Smooth muscle cell (in vitro differentiated cells): ENCODE results near the gene JKAMP. TPM values are rescaled to one million over a fixed set of nuclear protein-coding genes. Genes with fewer than 3 reads are reported as not detected.
A peak's percentile ranks its signal among the peaks of the same experiment; 100 is the strongest.

Experiments used
- DNase-seq: peaks from one replicate; lab custom pipeline; 2025; ENCODE audit not compliant: unreplicated experiment; lab: John Stamatoyannopoulos, UW
- H2AFZ ChIP-seq: fragments of 200-600 bp; sonication (generic); 2 replicates; pipeline ENCODE4 v1.6.0; 2016; ENCODE audit warnings: antibody characterized with exemption, low read depth, mild to moderate bottlenecking
- H3F3A ChIP-seq: fragments of 200-600 bp; sonication (generic); 2 replicates; pipeline ENCODE4 v1.6.0; 2017; ENCODE audit warnings: antibody characterized with exemption, low read depth
- H3K27ac ChIP-seq: fragments of 200-600 bp; sonication (generic); 2 replicates; pipeline ENCODE4 v1.5.1; 2016; ENCODE audit warnings: low read depth, mild to moderate bottlenecking
- H3K27me3 ChIP-seq: fragments of 200-600 bp; sonication (generic); 2 replicates; pipeline ENCODE4 v1.6.1; 2016; ENCODE audit warnings: low read depth, mild to moderate bottlenecking
- H3K36me3 ChIP-seq: fragments of 200-600 bp; sonication (generic); 2 replicates; pipeline ENCODE4 v1.5.1; 2016; ENCODE audit warnings: low read depth
- H3K4me1 ChIP-seq: fragments of 200-600 bp; sonication (generic); 2 replicates; pipeline ENCODE4 v1.5.1; 2016; ENCODE audit warnings: low read depth
- H3K4me2 ChIP-seq: fragments of 200-600 bp; sonication (generic); 2 replicates; pipeline ENCODE4 v1.6.0; 2016; ENCODE audit warnings: mild to moderate bottlenecking
- H3K4me3 ChIP-seq: fragments of 200-600 bp; sonication (generic); 2 replicates; pipeline ENCODE4 v1.5.1; 2016; ENCODE audit warnings: mild to moderate bottlenecking
- H3K79me2 ChIP-seq: fragments of 200-600 bp; sonication (generic); 2 replicates; pipeline ENCODE4 v1.6.0; 2016; ENCODE audit warnings: low read depth, mild to moderate bottlenecking
- H3K9ac ChIP-seq: fragments of 200-600 bp; sonication (generic); 2 replicates; pipeline ENCODE4 v1.6.0; 2016; ENCODE audit warnings: low read depth
- H3K9me3 ChIP-seq: fragments of 200-600 bp; sonication (generic); replicated peaks from 2 replicates; pipeline ENCODE4 v1.5.1; 2016; ENCODE audit warnings: low read depth
- H4K20me1 ChIP-seq: fragments of 200-600 bp; sonication (generic); 2 replicates; pipeline ENCODE4 v1.6.0; 2016; ENCODE audit warnings: low read depth
- WGBS: methylation state at CpG from one replicate; pipeline ENCODE4 v1.1.7; 2016; ENCODE audit warnings: low lambda C conversion rate; 5-methylcytosine and 5-hydroxymethylcytosine counted together
- polyA plus RNA-seq: library from polyadenylated mRNA; unstranded; fragments of >200 nt; fragmentation: Nextera tagmentation; extraction: Ambion mirVana; gene quantifications from 2 replicates; pipeline ENCODE4 v1.2.1, GENCODE V29; 2016
- total RNA-seq: library from RNA; depleted of rRNA; stranded (reverse); fragments of >200 nt; gene quantifications from 2 replicates; pipeline ENCODE4 v1.2.3, GENCODE V29; 2014
- TF ChIP-seq, protein P1 (sequence below): fragments of 200-600 bp; sonication (generic); IDR thresholded peaks from 2 replicates; pipeline ENCODE4 v1.5.1; 2017; ENCODE audit warnings: borderline replicate concordance, mild to moderate bottlenecking, antibody characterized with exemption; ENCODE audit not compliant: insufficient read depth, poor library complexity, severe bottlenecking

The JKAMP gene
- total and polyA plus RNA-seq, 2 experiments from 2014 or later = 81.2 to 147 TPM

DNA sequence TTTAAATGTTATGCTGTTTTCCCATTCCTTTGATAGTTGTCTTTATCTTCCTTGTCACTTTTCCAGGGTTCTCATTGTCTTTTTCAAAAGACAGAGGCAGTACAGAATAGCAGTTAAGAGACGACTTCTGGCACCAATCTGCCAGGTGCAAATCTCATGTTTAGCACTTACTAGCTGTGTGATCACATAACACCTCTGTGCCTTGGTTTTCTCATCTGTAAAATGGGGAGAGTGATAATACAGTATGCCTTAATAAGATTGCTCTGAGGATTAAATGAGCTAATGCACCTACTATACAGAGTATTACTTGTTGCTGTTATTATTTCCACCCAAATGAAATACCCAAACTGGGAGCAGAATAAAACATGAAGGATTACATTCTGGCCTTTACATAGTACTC is 23.9 kb upstream of the JKAMP start:
- peaks cover 10% of the 10 kb centered on the region for H4K20me1 ChIP-seq
- DNase-seq = no peak
- no peak overlapping the region for H3K4me2 ChIP-seq
- TF ChIP-seq, protein P1, sequence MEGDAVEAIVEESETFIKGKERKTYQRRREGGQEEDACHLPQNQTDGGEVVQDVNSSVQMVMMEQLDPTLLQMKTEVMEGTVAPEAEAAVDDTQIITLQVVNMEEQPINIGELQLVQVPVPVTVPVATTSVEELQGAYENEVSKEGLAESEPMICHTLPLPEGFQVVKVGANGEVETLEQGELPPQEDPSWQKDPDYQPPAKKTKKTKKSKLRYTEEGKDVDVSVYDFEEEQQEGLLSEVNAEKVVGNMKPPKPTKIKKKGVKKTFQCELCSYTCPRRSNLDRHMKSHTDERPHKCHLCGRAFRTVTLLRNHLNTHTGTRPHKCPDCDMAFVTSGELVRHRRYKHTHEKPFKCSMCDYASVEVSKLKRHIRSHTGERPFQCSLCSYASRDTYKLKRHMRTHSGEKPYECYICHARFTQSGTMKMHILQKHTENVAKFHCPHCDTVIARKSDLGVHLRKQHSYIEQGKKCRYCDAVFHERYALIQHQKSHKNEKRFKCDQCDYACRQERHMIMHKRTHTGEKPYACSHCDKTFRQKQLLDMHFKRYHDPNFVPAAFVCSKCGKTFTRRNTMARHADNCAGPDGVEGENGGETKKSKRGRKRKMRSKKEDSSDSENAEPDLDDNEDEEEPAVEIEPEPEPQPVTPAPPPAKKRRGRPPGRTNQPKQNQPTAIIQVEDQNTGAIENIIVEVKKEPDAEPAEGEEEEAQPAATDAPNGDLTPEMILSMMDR = no peak
- H3K27ac ChIP-seq = no peak overlapping the region
- no peaks in the 10 kb centered on the region for H3K36me3 ChIP-seq
- H3K79me2 ChIP-seq = no peaks in the 10 kb centered on the region
- no peaks in the 10 kb centered on the region for H3K9me3 ChIP-seq
- no peaks in the 10 kb centered on the region for H3K27me3 ChIP-seq
- 97% methylated on average over 1 of the region's 1 CpG for WGBS
- no peak overlapping the region for H3K9ac ChIP-seq
- H2AFZ ChIP-seq = no peak overlapping the region
- H3K4me1 ChIP-seq = peaks cover 5% of the 10 kb centered on the region
- H3F3A ChIP-seq = peaks cover 1% of the 10 kb centered on the region
- no peak overlapping the region for H3K4me3 ChIP-seq

DNA sequence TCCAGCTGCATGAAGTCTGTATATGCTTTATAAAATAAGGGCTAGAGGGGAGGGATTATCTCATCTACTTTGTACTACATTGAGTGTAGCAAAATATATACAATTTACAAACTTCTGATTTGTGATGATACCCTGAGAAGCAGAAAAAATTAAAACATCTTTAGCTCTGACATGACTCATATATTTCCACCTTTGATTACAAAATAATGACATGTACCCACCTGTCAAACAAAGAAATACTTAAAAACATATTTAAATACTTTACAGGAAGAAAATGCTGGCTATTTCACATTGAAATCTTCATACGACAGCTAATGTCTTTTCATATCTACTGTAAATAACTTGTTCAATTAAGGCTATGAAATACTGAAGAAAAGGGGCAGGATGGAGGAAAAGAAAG is 22.4 kb upstream of the JKAMP start:
- Histone ChIP-seq H3K27me3 (no peaks in the 10 kb centered on the region), H3K4me3 (no peak overlapping the region), H2AFZ (no peak overlapping the region), H3K79me2 (no peaks in the 10 kb centered on the region), H3K4me2 (no peak overlapping the region), H3K27ac (no peak overlapping the region), H3F3A (peaks cover 11% of the 10 kb centered on the region), H3K9ac (no peak overlapping the region), H3K4me1 (peaks cover 5% of the 10 kb centered on the region), H3K36me3 (no peaks in the 10 kb centered on the region), H3K9me3 (no peaks in the 10 kb centered on the region), H4K20me1 (peaks cover 23% of the 10 kb centered on the region)
- 94% methylated on average over 1 of the region's 1 CpG for WGBS
- no peak for DNase-seq
- TF ChIP-seq, protein P1 = no peak

DNA sequence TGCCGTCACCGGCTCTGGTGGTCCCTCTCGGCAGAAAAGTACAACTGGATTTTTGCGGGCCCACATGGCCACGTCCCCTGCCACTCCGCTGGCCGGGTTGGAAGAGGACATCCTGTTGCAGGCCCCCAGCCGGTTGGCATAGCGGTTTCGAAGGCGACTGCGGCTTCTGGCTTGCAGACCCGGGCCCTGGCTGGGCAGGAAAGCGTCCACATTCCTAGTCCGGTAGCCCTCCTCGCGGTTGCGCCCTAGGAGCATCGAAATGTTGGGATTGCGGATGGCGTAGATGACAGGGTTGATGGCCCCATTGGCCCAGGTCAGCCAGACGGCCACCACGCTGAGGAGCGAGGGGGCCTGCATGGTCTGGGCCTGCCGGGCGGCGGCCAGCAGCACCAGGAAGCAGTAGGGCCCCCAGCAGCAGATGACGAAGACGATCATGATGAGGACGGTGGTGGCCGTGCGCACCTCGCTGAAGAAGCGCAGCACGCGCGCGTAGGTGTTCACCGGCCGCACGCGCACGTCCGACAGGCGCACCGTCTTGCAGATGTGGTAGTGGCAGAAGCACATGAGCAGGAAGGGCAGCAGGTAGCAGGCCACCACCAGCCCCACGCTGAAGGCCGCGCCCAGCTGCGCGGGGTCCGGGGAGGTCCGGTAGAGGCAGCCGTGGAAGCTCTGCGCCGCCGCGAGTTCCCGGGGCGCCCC is 20.4 kb upstream of the JKAMP start:
- WGBS = 29% methylated on average over 58 of the region's 60 CpGs
- Histone ChIP-seq H3K4me2 (peak overlapping the region; percentile 96), H3K79me2 (no peaks in the 10 kb centered on the region), H4K20me1 (peaks cover 25% of the 10 kb centered on the region), H3K27me3 (no peaks in the 10 kb centered on the region), H3K9me3 (no peaks in the 10 kb centered on the region), H3K36me3 (no peaks in the 10 kb centered on the region), H3K9ac (no peak overlapping the region), H3K4me3 (peak overlapping the region; percentile 66), H3F3A (peaks cover 11% of the 10 kb centered on the region), H3K27ac (no peak overlapping the region), H2AFZ (peak overlapping the region; percentile 51), H3K4me1 (peaks cover 5% of the 10 kb centered on the region)
- TF ChIP-seq, protein P1 = no peak
- no peak for DNase-seq
